ENCODE measurements around the gene CCND2. TPM values are rescaled to one million over a fixed set of nuclear protein-coding genes. Genes with fewer than 3 reads are reported as not detected.

The CCND2 gene
- total RNA-seq, 1 donor from 2014 or later: 88.1 TPM

DNA sequence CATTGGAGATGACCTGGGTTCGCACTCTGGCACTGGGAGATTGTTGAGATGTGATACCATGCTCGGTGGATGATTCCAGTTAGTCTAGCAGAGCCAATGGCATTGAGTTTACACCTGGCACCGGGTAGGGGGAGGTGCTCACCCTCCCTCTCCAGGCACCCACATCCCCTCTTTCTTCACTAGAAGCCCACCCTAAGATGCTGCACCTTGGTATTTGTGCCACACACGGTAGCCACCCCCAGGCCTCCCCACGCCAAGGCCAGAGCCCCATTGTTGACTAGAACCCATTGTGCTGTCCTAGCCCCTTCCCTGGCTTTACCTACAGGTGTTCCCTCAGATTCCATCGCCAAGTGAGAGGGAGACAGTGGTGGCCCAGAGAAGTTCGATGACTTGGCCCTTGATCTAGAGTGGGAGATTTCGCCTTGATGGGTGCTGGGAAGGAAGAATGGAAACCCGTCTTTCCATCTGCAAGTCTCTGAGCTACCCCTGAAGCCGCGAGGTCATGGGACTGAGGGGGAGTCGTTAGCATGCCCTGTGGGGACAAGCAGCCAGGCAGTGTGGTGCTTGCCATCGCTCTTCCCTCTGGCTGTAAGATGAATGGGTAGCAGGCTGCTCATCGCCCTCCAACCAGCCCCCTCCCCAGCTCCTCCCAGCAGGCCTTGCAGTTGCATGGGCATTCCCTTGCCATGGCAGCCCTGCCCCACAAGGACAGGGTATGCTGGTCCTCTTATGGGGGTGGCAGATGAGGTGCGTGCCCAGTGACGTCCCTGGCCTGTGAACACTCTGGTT lies 8.7 kb downstream of the CCND2 start:
- H3K4me1 Mint-ChIP-seq (ENCODE audit: unreplicated experiment): peaks cover 46% of the 10 kb centered on the region
- TF ChIP-seq, protein P1, sequence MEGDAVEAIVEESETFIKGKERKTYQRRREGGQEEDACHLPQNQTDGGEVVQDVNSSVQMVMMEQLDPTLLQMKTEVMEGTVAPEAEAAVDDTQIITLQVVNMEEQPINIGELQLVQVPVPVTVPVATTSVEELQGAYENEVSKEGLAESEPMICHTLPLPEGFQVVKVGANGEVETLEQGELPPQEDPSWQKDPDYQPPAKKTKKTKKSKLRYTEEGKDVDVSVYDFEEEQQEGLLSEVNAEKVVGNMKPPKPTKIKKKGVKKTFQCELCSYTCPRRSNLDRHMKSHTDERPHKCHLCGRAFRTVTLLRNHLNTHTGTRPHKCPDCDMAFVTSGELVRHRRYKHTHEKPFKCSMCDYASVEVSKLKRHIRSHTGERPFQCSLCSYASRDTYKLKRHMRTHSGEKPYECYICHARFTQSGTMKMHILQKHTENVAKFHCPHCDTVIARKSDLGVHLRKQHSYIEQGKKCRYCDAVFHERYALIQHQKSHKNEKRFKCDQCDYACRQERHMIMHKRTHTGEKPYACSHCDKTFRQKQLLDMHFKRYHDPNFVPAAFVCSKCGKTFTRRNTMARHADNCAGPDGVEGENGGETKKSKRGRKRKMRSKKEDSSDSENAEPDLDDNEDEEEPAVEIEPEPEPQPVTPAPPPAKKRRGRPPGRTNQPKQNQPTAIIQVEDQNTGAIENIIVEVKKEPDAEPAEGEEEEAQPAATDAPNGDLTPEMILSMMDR (IDR thresholded peaks at IDR 0.05; ENCODE audit: unreplicated experiment): no peak
- H3K4me3 Mint-ChIP-seq (ENCODE audit: unreplicated experiment): peak overlapping the region; percentile 59
- peaks cover 4% of the 10 kb centered on the region for H3K27me3 Mint-ChIP-seq (ENCODE audit: unreplicated experiment)
- H3K9me3 Mint-ChIP-seq (ENCODE audit: unreplicated experiment): no peaks in the 10 kb centered on the region
- H3K27ac Mint-ChIP-seq (ENCODE audit: unreplicated experiment): no peak overlapping the region
- no peak for DNase-seq (ENCODE audit: low spot score)
- H3K36me3 Mint-ChIP-seq (ENCODE audit: low read depth, unreplicated experiment): peaks cover 54% of the 10 kb centered on the region

DNA sequence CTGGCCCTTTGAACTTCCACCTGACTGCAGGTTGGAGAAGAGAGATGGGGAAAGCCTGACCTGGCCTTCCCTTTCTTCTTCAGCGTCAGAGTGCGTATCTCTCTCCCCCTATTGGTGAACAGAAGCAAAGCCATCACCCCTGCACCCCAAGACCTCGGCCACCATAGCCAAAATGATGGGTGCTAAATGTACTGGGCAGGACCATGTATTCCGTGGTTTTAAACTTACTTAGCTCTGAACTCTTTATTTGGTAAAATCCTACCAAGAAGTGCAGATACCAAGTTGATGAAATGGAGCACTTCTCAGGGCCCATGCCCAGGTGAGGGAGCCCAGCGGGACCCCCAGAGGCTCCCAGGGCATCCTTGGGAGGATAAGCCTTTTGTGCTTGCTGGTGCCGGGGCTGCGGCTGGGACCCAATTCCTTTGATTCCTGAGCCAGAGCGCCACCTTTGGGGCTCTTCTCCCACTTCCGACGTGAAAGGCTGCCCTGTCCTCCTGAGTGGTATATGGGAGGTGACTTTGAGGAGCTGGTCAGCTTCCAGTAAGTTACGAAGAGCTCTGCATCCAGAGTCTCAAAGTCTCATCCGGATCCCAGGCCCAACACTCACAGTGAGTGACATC lies 9.4 kb downstream of the CCND2 start:
- Mint-ChIP-seq H3K27ac (ENCODE audit: unreplicated experiment) (no peak overlapping the region), H3K4me3 (ENCODE audit: unreplicated experiment) (no peak overlapping the region), H3K36me3 (ENCODE audit: low read depth, unreplicated experiment) (peaks cover 52% of the 10 kb centered on the region), H3K27me3 (ENCODE audit: unreplicated experiment) (peaks cover 4% of the 10 kb centered on the region), H3K4me1 (ENCODE audit: unreplicated experiment) (peaks cover 48% of the 10 kb centered on the region), H3K9me3 (ENCODE audit: unreplicated experiment) (no peaks in the 10 kb centered on the region)
- TF ChIP-seq, protein P1 (IDR thresholded peaks at IDR 0.05; ENCODE audit: unreplicated experiment): no peak
- no peak for DNase-seq (ENCODE audit: low spot score)

DNA sequence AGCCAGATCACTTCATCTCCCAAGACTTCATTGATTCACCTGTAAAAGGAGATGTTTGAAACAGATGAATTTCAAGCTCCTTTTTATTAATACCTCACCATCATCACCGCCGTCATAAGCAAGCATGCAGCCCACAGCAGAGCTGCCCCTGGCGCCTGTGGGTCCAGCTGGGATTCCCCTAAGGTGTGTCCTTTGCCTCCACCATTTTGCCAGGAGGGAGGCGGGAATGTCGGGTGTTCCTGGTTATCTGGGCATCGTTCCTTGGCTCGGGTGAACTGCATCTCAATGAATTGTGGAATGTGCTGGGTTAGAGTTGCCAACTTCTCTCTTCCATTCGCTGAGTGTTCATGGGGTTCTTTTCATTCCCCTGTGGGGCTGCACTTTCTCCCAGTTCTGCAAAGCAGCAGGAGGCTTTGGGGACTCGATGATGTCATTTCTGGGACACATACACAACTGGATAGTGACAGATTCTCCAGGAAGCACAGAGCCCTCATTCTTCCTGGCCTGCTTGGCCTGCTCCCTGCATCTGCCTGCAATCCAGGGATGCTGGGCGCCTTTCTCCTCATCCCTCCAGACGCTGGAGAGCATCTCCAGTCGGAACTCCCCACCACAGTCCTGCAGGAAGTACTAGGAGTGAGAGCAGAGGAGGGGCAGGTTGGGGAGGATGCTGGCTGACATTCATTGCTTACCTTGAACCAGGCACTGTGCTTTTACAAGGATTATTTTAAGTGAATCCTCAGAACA lies 10.1 kb downstream of the CCND2 start:
- Mint-ChIP-seq H3K27me3 (ENCODE audit: unreplicated experiment) (peaks cover 4% of the 10 kb centered on the region), H3K4me1 (ENCODE audit: unreplicated experiment) (peaks cover 48% of the 10 kb centered on the region), H3K27ac (ENCODE audit: unreplicated experiment) (no peak overlapping the region), H3K4me3 (ENCODE audit: unreplicated experiment) (no peak overlapping the region), H3K36me3 (ENCODE audit: low read depth, unreplicated experiment) (peaks cover 57% of the 10 kb centered on the region), H3K9me3 (ENCODE audit: unreplicated experiment) (no peaks in the 10 kb centered on the region)
- DNase-seq (ENCODE audit: low spot score): no peak
- TF ChIP-seq, protein P1 (IDR thresholded peaks at IDR 0.05; ENCODE audit: unreplicated experiment): no peak

DNA sequence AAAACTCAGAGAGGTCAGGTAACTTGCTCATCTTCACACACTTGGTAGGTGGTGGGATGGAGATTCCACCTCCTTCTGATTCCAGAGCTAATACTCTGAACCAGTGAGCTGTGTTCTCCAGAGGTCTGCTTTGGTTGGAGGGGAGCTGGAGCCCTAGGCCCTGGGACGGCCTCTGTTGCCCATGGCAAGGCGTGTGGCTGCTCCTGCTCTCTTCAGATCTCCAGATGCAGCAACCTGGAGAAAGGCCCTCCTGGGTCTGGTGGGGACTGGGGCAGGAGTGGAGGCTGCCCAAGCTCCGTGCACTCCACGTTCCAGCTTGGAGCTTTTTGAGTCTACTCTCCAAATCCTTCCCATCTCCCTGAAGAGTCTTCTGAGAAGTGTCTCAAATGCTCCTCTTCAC lies 10.7 kb downstream of the CCND2 start:
- Mint-ChIP-seq H3K27ac (ENCODE audit: unreplicated experiment) (no peak overlapping the region), H3K9me3 (ENCODE audit: unreplicated experiment) (no peaks in the 10 kb centered on the region), H3K27me3 (ENCODE audit: unreplicated experiment) (peaks cover 6% of the 10 kb centered on the region), H3K4me3 (ENCODE audit: unreplicated experiment) (no peak overlapping the region), H3K36me3 (ENCODE audit: low read depth, unreplicated experiment) (peaks cover 57% of the 10 kb centered on the region), H3K4me1 (ENCODE audit: unreplicated experiment) (peaks cover 48% of the 10 kb centered on the region)
- TF ChIP-seq, protein P1 (IDR thresholded peaks at IDR 0.05; ENCODE audit: unreplicated experiment): no peak
- no peak for DNase-seq (ENCODE audit: low spot score)

All from endothelial cell (in vitro differentiated cells).